HepG2 (cell line): ENCODE data around the gene RAB3GAP1. TPM values are rescaled to one million over a fixed set of nuclear protein-coding genes. Genes with fewer than 3 reads are reported as not detected.

Experiments
- ATRX ChIP-seq: sonication (generic); formaldehyde crosslinking; IDR thresholded peaks from 2 replicates; pipeline ENCODE4 v1.4.0; 2020; ENCODE audit warnings: missing genetic modification reagents, borderline replicate concordance
- CEBPB ChIP-seq: IDR thresholded peaks from 2 replicates; pipeline ENCODE4 v1.6.1; 2011; ENCODE audit warnings: low read depth, low read length, improper control_type of control experiment, borderline replicate concordance
- CENPT ChIP-seq: sonication (generic); formaldehyde crosslinking; IDR thresholded peaks from 2 replicates; pipeline ENCODE4 v1.8.0; 2022; ENCODE audit warnings: low read depth, mild to moderate bottlenecking, moderate library complexity, missing genetic modification reagents
- CREB1 ChIP-seq, 2 experiments: fragments of 450-650 bp in 1 of 2; IDR thresholded peaks; 2 replicates each; pipeline ENCODE4 v1.6.1; 2016 to 2017; ENCODE audit warnings: control low read depth in 1 of 2, mild to moderate bottlenecking in 1 of 2, missing compliant biosample characterization in 1 of 2, missing genetic modification characterization in 1 of 2
- EEA1 ChIP-seq: sonication (generic); formaldehyde crosslinking; IDR thresholded peaks from 2 replicates; pipeline ENCODE4 v1.5.1; 2020; ENCODE audit warnings: mild to moderate bottlenecking, missing genetic modification reagents, borderline replicate concordance
- GATAD1 ChIP-seq: IDR thresholded peaks from 2 replicates; pipeline ENCODE4 v1.6.1; 2016; ENCODE audit warnings: missing genetic modification reagents, missing compliant biosample characterization
- GLMP ChIP-seq: sonication (generic); formaldehyde crosslinking; IDR thresholded peaks from 2 replicates; pipeline ENCODE4 v1.9.0; 2021; ENCODE audit warnings: missing genetic modification reagents, mild to moderate bottlenecking, borderline replicate concordance
- HNF4G ChIP-seq, 2 experiments: sonication (generic) in 1 of 2; formaldehyde crosslinking in 1 of 2; IDR thresholded peaks; 2 replicates each; pipeline versions ENCODE4 v1.4.0 to v1.6.1; 2011 to 2020; ENCODE audit warnings: borderline replicate concordance in 2 of 2, low read depth in 2 of 2, mild to moderate bottlenecking in 2 of 2, low read length in 1 of 2, missing genetic modification reagents in 1 of 2, moderate library complexity in 1 of 2
- HOXA7 ChIP-seq: sonication (generic); formaldehyde crosslinking; IDR thresholded peaks from 2 replicates; pipeline ENCODE4 v1.8.1; 2022; ENCODE audit warnings: mild to moderate bottlenecking, missing genetic modification reagents, moderate library complexity
- NKX3-1 ChIP-seq: sonication (generic); formaldehyde crosslinking; IDR thresholded peaks from 2 replicates; pipeline ENCODE4 v1.5.0; 2020; ENCODE audit warnings: missing genetic modification reagents
- PTBP1 ChIP-seq: fragments of 200-400 bp; formaldehyde crosslinking; IDR thresholded peaks from 2 replicates; pipeline ENCODE4 v1.6.1; 2018; ENCODE audit warnings: low read length, low read depth; ENCODE audit not compliant: poor library complexity, severe bottlenecking
- RBM22 ChIP-seq: fragments of 200-400 bp; formaldehyde crosslinking; optimal IDR thresholded peaks from 2 replicates; pipeline ENCODE3; 2017; ENCODE audit warnings: mild to moderate bottlenecking, low read length, moderate library complexity
- ZBTB25 ChIP-seq: IDR thresholded peaks from 2 replicates; pipeline ENCODE4 v1.6.1; 2018; ENCODE audit warnings: missing genetic modification reagents
- ZFX ChIP-seq: sonication (generic); formaldehyde crosslinking; IDR thresholded peaks from 2 replicates; pipeline ENCODE4 v1.4.0; 2020; ENCODE audit warnings: mild to moderate bottlenecking, low read depth, missing genetic modification reagents, moderate library complexity
- ZNF253 ChIP-seq: sonication (generic); formaldehyde crosslinking; IDR thresholded peaks from 2 replicates; pipeline ENCODE4 v1.8.0; 2022; ENCODE audit warnings: mild to moderate bottlenecking, missing genetic modification reagents, borderline replicate concordance
- ZNF260 ChIP-seq: sonication (generic); formaldehyde crosslinking; IDR thresholded peaks from 2 replicates; pipeline ENCODE4 v1.4.0; 2020; ENCODE audit warnings: missing genetic modification reagents, low read depth, mild to moderate bottlenecking, borderline replicate concordance
- ZNF33A ChIP-seq: sonication (generic); formaldehyde crosslinking; IDR thresholded peaks from 2 replicates; pipeline ENCODE4 v1.5.1; 2020; ENCODE audit warnings: missing genetic modification reagents, mild to moderate bottlenecking, moderate library complexity, borderline replicate concordance
- ZNF576 ChIP-seq: sonication (generic); formaldehyde crosslinking; IDR thresholded peaks from 2 replicates; pipeline ENCODE4 v1.4.0; 2020; ENCODE audit warnings: mild to moderate bottlenecking, missing genetic modification reagents
- ZNF879 ChIP-seq: sonication (generic); formaldehyde crosslinking; IDR thresholded peaks from 2 replicates; pipeline ENCODE4 v1.8.1; 2023; ENCODE audit warnings: missing genetic modification reagents
- polyA plus RNA-seq, 8 experiments: library from polyadenylated mRNA; depleted of rRNA in 3 of 8; stranded (reverse) in 7 of 8; unstranded in 1 of 8; fragments of >200 nt; fragmentation: Illumina TruSeq in 4 of 8; extraction: Trizol in 4 of 8; gene quantifications; 2 replicates each; pipeline versions ENCODE4 v1.2.1 to v1.2.3, GENCODE V29; 2011 to 2016; ENCODE audit warnings: low read depth in 4 of 8, missing spikeins in 1 of 8, mixed read lengths in 1 of 8; ENCODE audit not compliant: insufficient read depth in 1 of 8
- total RNA-seq, 5 experiments: library from RNA; depleted of rRNA; stranded (reverse); fragments of >200 nt; fragmentation: Illumina TruSeq; extraction: Trizol; gene quantifications; 2 replicates each; pipeline ENCODE4 v1.2.3, GENCODE V29; 2016; ENCODE audit warnings: low read depth in 1 of 5
- TF ChIP-seq, protein P1 (sequence below): IDR thresholded peaks from 2 replicates; pipeline ENCODE4 v1.6.1; 2016; ENCODE audit warnings: mild to moderate bottlenecking
- TF ChIP-seq, protein P2 (sequence below): sonication (generic); formaldehyde crosslinking; IDR thresholded peaks from 2 replicates; pipeline ENCODE4 v1.4.0; 2020; ENCODE audit warnings: missing genetic modification reagents, low read depth, mild to moderate bottlenecking, borderline replicate concordance

RAB3GAP1 gene
- total and polyA plus RNA-seq, 2 of the 13 experiments (the other 11 are each of a cell fraction or from before 2014, with no cell fraction given): 15.2 to 48.8 TPM

DNA sequence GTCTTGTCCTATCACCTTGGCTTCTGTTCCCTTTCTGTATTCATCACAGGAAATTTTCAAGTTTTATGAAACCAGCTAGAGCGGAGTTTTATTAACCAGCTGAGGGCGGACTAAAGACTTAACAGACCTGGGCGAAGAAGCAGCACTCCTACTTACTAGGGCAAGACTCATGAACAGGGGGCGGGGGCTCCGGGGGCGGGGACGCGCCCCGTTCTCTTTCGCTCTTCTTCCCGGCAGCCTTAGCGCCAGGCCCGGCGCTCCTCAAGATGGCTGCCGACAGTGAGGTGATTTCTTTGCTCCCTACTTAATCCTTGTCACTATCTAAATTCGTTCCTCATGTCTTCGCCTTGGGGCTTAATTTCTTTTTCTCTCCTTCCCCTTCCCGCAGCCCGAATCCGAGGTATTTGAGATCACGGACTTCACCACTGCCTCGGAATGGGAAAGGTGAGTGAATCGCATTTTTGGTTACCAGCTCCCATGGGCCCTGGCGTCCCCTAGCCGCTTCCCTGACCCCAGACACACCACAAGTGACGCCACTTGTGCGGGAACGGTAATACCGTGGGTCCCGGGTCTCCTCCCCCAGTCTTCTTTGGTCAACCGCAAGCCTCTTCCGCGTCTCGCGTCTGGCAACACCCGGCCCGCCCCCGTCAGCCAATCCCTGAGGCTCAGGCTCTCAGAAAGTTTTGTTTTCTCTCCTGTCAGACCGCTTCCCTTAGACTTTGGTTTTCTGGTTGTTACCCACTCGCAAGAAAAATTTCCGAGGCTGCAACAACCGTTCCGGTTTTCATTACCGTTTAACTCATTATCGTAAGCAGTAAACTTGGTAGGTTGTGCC, at the start of gene RAB3GAP1 (continued):
- no peak for TF ChIP-seq ZNF576
- no peak for TF ChIP-seq EEA1 (CRISPR knock-in tag)
- TF ChIP-seq, protein P1, sequence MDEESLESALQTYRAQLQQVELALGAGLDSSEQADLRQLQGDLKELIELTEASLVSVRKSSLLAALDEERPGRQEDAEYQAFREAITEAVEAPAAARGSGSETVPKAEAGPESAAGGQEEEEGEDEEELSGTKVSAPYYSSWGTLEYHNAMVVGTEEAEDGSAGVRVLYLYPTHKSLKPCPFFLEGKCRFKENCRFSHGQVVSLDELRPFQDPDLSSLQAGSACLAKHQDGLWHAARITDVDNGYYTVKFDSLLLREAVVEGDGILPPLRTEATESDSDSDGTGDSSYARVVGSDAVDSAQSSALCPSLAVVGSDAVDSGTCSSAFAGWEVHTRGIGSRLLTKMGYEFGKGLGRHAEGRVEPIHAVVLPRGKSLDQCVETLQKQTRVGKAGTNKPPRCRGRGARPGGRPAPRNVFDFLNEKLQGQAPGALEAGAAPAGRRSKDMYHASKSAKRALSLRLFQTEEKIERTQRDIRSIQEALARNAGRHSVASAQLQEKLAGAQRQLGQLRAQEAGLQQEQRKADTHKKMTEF (CRISPR knock-in tag): peak; percentile 41; the same call in 1 of the 2 replicates
- TF ChIP-seq CEBPB: no peak
- TF ChIP-seq ZFX (CRISPR knock-in tag): peak; percentile 86
- TF ChIP-seq NKX3-1: no peak
- TF ChIP-seq ZNF33A: peak; percentile 29; the same call in 1 of the 2 replicates
- TF ChIP-seq CREB1 (IDR thresholded peaks at IDR 0.05): no peak
- TF ChIP-seq CREB1 (CRISPR knock-in tag; IDR thresholded peaks at IDR 0.05): no peak
- TF ChIP-seq ZNF260 (CRISPR knock-in tag): no peak
- TF ChIP-seq ZNF253 (CRISPR knock-in tag): no peak
- TF ChIP-seq ZNF879 (CRISPR knock-in tag): no peak
- no peak for TF ChIP-seq GLMP (CRISPR knock-in tag)
- TF ChIP-seq, protein P2, sequence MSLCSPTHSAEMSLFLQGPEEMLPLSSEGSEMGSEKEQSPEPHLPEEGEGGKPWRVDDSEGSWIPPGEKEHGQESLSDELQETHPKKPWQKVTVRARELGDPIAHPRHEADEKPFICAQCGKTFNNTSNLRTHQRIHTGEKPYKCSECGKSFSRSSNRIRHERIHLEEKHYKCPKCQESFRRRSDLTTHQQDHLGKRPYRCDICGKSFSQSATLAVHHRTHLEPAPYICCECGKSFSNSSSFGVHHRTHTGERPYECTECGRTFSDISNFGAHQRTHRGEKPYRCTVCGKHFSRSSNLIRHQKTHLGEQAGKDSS (CRISPR knock-in tag): peak; percentile 71; the same call in 1 of the 2 replicates
- no peak for TF ChIP-seq PTBP1
- TF ChIP-seq GATAD1 (CRISPR knock-in tag): peak; percentile 85
- 0 out of 2 replicates have a peak, but pooled peaks have one; percentile 6 for TF ChIP-seq HNF4G (IDR thresholded peaks at IDR 0.05; ENCODE audit: borderline replicate concordance, low read depth, low read length)
- TF ChIP-seq HNF4G (CRISPR knock-in tag; IDR thresholded peaks at IDR 0.05; ENCODE audit: borderline replicate concordance, low read depth): no peak
- no peak for TF ChIP-seq HOXA7 (CRISPR knock-in tag)
- no peak for TF ChIP-seq RBM22
- no peak for TF ChIP-seq CENPT (CRISPR knock-in tag)
- TF ChIP-seq ZBTB25 (CRISPR knock-in tag): 0 out of 2 replicates have a peak, but pooled peaks have one; percentile 17
- no peak for TF ChIP-seq ATRX (CRISPR knock-in tag)
